Nephron (organoid): ENCODE measurements around the gene DFFB.
"Not testable (repeated sequence)": the region's sequence is repeated elsewhere in the genome, so short reads cannot be mapped to it uniquely, and the experiment has no call there.

Experiments used
- H3K27ac Mint-ChIP-seq, 3 experiments: 2 replicates each; pipeline ENCODE4 v1.8.0; 2020; ENCODE audit warnings: mixed read lengths in 3 of 3, mild to moderate bottlenecking in 2 of 3, moderate library complexity in 1 of 3
- H3K27me3 Mint-ChIP-seq: 2 replicates; pipeline ENCODE4 v1.8.0; 2021; ENCODE audit warnings: low read depth, mild to moderate bottlenecking, moderate library complexity, mixed read lengths
- H3K36me3 Mint-ChIP-seq: 2 replicates; pipeline ENCODE4 v1.8.0; 2020; ENCODE audit warnings: low read depth, mixed read lengths
- H3K4me1 Mint-ChIP-seq: 2 replicates; pipeline ENCODE4 v1.8.0; 2020; ENCODE audit warnings: mixed read lengths
- H3K4me3 Mint-ChIP-seq, 3 experiments: 2 replicates each; pipeline ENCODE4 v1.8.0; 2020; ENCODE audit warnings: mild to moderate bottlenecking in 3 of 3, mixed read lengths in 3 of 3, moderate library complexity in 2 of 3
- H3K9me3 Mint-ChIP-seq: 2 replicates; pipeline ENCODE4 v1.8.0; 2020; ENCODE audit warnings: mixed read lengths
- TF ChIP-seq, protein P1 (sequence below), 3 experiments: fragments of 200-600 bp; sonication (generic); IDR thresholded peaks; one replicate each; pipeline ENCODE4 v1.5.0; 2021; ENCODE audit warnings: antibody characterized with exemption in 3 of 3; ENCODE audit not compliant: unreplicated experiment in 3 of 3

DFFB gene

DNA sequence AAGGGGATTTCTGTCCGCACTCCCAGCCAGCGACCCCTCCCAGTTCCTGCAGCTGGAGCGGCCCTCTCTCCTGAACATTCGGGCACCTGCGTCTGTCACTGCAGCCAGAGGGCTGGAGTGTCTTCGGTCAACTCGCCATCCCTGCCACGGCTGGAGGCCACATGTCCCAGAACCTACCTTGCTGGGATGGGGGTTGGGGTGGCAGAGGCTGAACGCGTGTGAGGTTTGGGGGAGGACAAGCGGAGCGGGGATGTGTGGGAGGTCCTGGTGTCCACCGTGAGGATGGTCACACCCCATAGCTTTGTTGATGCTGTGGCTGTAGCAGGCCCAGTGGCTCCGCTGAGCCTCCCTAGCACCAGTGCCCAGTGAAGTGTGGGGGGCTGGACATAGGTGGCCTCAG is 57.6 kb downstream of the DFFB start:
- Mint-ChIP-seq H3K4me1 (peaks cover 2% of the 10 kb centered on the region), H3K27ac (no peak overlapping the region), H3K9me3 (peaks cover 5% of the 10 kb centered on the region), H3K4me3 (no peak overlapping the region), H3K36me3 (no peaks in the 10 kb centered on the region), H3K27me3 (peaks cover 24% of the 10 kb centered on the region)
- TF ChIP-seq, protein P1, sequence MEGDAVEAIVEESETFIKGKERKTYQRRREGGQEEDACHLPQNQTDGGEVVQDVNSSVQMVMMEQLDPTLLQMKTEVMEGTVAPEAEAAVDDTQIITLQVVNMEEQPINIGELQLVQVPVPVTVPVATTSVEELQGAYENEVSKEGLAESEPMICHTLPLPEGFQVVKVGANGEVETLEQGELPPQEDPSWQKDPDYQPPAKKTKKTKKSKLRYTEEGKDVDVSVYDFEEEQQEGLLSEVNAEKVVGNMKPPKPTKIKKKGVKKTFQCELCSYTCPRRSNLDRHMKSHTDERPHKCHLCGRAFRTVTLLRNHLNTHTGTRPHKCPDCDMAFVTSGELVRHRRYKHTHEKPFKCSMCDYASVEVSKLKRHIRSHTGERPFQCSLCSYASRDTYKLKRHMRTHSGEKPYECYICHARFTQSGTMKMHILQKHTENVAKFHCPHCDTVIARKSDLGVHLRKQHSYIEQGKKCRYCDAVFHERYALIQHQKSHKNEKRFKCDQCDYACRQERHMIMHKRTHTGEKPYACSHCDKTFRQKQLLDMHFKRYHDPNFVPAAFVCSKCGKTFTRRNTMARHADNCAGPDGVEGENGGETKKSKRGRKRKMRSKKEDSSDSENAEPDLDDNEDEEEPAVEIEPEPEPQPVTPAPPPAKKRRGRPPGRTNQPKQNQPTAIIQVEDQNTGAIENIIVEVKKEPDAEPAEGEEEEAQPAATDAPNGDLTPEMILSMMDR (IDR thresholded peaks at IDR 0.05; ENCODE audit: unreplicated experiment in 3 of 3), result no peak

DNA sequence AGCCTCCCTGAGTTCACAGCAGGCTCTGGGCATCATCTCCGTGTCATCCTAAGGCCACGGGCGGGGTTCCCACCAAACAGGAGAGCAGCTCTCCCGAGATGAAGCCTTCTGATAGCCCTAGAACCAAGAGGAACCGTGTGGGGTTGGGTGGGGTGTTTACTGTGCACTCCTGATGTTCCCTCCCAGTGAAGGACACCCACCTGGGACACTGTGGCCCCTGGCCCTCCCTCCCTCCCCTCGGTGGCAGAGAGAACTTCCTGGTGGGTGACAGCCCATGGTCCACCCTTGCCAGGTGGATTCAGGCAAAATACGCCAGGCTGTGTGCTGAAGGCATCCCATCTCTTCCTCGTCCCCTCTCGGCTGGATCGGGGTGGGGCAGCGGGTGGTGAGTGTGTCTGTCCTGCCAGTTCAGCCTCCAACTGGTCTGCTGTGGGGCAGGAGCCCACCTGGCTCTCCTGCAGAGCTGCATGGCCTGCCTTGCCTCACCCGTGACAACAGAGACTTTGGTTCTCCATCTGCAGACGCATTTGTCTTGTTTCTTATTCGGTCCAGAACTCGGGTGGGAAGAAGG is 58.4 kb downstream of the DFFB start:
- Mint-ChIP-seq H3K9me3 (peaks cover 5% of the 10 kb centered on the region), H3K4me3 (no peak overlapping the region), H3K36me3 (no peaks in the 10 kb centered on the region), H3K27me3 (peaks cover 18% of the 10 kb centered on the region), H3K27ac (no peak overlapping the region), H3K4me1 (no peaks in the 10 kb centered on the region)
- TF ChIP-seq, protein P1 (IDR thresholded peaks at IDR 0.05; ENCODE audit: unreplicated experiment in 3 of 3), result no peak

DNA sequence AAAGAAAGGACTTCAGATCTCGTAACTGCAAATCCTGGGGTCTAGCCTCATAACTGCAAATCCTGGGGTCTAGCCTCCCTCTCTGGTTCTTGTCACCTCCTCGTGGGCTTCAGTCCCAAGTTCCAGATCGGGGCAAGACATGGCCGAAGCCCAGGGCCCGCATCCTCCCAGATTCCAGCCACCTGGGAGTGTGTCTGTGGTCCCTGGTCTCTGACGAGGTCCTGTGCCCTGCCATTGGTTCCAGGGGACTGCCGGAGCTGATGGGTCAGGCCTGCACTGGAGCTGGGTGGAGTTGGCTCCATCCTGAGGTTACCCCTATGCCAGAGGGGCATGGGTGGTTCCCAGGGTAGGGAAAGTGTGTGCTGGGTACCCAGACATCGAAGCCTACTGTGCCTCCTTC is 60.5 kb downstream of the DFFB start:
- Mint-ChIP-seq H3K36me3 (no peaks in the 10 kb centered on the region), H3K27ac (no peak overlapping the region), H3K4me3 (no peak overlapping the region), H3K27me3 (peaks cover 21% of the 10 kb centered on the region), H3K4me1 (peaks cover 5% of the 10 kb centered on the region), H3K9me3 (peaks cover 5% of the 10 kb centered on the region)
- TF ChIP-seq, protein P1 (IDR thresholded peaks at IDR 0.05; ENCODE audit: unreplicated experiment in 3 of 3), result no peak

DNA sequence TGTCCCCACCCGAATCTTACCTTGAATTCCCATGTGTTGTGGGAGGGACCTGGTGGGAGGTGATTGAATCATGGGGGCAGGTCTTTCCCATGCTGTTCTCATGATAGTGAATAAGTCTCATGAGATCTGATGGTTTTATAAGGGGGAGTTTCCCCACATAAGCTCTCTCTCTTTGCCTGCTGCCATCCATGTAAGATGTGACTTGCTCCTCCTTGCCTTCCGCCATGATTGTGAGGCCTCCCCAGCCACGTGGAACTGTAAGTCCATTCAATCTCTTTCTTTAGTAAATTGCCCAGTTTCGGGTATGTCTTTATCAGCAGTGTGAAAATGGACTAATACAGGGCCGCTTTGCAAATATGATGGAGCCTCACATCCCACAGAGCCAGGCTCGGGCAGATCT is 61.1 kb downstream of the DFFB start:
- H3K36me3 Mint-ChIP-seq, H3K4me3 Mint-ChIP-seq, H3K4me1 Mint-ChIP-seq, H3K27ac Mint-ChIP-seq, H3K9me3 Mint-ChIP-seq: not testable (repeated sequence)
- H3K27me3 Mint-ChIP-seq, result peaks cover 24% of the 10 kb centered on the region

DNA sequence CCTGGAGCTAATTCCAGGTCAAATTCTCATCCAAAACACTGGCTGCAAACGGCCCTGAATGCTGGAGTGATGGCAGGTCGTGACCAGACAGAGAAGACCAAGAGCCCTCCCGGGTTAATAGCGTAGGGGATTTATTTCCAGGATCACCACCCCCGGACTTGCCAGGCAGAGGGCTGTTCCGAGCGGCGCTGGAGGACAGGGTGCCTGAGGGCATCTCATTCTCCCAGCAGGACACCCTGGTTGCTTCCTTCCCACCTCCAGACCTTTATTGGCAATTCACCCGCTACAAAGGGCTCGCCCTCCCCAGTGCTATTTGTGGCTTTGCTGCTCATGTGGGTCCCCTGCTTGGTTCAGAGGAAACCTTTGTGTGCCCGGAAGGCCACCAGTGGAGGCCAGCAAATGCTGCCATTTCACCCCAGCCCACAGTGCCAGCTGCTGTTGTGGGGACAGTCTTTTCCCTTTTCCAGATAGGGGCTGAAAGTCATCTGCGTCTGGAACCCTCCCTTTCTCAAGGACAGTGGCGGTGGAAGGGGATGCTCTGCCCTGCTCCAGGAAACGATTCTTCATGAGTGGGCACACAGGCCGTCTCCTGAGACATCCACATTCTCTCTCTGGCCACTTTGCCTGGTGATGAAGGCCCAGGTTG is 61.8 kb downstream of the DFFB start:
- TF ChIP-seq, protein P1 (IDR thresholded peaks at IDR 0.05; ENCODE audit: unreplicated experiment in 3 of 3), result no peak
- no peak overlapping the region for H3K4me3 Mint-ChIP-seq
- H3K4me1 Mint-ChIP-seq, result peaks cover 5% of the 10 kb centered on the region
- H3K9me3 Mint-ChIP-seq, result peaks cover 5% of the 10 kb centered on the region
- peaks cover 29% of the 10 kb centered on the region for H3K27me3 Mint-ChIP-seq
- no peak overlapping the region for H3K27ac Mint-ChIP-seq
- no peaks in the 10 kb centered on the region for H3K36me3 Mint-ChIP-seq

- Mint-ChIP-seq H3K9me3 (peaks cover 5% of the 10 kb centered on the region), H3K36me3 (no peaks in the 10 kb centered on the region), H3K27ac (no peak overlapping the region), H3K4me1 (peaks cover 5% of the 10 kb centered on the region), H3K27me3 (peaks cover 29% of the 10 kb centered on the region), H3K4me3 (no peak overlapping the region)
- TF ChIP-seq, protein P1 (IDR thresholded peaks at IDR 0.05; ENCODE audit: unreplicated experiment in 3 of 3), result no peak
These were observed 62.4 kb downstream of the DFFB start for GRCh38 chr1:3919706-3920105.
